Activated T-cell treated with anti-CD3 and anti-CD28 coated beads, Interleukin-2, amount 50 U/mL, for 1 hour (primary cell): ENCODE data around the gene TMEM182.

Source experiments
- DNase-seq: peaks from one replicate; pipeline ENCODE4 v3.0.0-alpha.2; 2020

Gene TMEM182

DNA sequence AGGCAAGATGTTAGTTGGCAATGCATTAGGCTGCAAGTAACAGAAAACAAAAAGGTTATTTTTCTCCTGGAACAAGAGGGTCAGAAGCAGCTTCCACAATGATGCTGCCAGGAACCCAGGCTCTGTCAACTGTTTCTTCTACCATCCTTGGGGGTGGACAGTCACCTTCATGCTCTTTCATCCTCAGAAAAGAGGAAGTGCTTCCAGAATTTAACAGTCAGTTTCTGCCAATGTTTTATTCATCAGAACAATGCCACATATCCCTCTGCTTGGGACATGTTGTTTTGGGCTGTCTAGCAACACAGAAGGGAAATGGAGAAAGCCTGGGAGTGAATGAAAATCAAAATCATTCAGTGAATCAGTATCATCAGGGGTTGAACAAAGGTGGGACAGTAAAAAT, 7.1 kb downstream of the TMEM182 start:
- DNase-seq: no peak

DNA sequence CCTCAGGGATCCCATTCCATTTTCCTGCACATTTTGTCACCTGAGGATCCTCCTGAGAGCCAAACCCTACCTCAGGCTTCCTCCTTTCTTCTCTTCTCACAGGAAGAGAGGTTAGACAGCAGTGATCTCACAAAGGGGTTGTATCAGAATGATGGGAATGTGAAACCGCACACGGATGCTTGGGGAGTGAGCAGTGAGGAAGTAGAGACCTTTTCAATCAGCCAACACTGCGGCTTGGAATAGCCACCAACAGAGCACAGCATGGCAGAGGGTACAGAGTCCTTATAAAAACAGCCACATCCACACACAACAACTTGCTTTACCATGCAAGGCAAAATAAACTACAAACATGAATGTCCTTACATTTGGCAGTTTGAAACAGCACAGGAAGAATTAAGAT, 8.7 kb downstream of the TMEM182 start:
- no peak for DNase-seq

DNA sequence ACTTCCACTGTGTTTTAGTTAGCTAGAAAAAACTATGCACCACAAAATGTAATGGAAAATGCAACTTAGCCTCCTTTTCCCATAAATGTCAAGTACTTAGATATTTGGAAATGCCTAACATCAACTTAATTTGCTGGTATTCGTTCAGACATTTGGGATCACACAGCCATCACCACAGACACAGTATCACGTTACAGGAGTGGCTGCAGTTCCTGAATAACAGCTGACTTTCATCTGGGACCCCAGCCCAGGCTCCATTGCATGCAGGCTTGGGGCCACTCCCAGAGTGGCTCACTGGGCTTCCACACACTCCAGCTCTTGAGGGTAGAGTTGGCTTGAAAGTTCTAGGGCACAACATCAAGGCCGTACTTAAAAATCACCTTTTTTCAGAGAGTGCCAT, 9.3 kb downstream of the TMEM182 start:
- DNase-seq: no peak

DNA sequence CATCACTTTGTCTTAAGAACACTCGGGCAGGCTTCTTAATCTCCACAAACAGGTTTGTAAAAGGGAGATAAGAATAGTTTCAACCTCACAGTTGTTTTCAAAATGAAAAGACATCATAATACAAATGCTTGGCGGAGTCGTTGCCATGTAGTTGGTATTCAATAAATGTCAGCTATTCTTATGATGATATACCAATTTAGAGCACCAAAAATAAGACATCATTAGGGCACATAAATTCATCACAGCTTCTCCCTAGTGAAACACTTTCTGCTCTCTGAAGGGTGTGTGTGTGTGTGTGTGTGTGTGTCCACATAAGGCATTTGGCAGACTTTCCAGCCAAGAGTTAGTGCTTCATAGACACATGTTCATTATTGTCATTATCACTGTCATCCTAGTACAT, 10.8 kb downstream of the TMEM182 start:
- no peak for DNase-seq

DNA sequence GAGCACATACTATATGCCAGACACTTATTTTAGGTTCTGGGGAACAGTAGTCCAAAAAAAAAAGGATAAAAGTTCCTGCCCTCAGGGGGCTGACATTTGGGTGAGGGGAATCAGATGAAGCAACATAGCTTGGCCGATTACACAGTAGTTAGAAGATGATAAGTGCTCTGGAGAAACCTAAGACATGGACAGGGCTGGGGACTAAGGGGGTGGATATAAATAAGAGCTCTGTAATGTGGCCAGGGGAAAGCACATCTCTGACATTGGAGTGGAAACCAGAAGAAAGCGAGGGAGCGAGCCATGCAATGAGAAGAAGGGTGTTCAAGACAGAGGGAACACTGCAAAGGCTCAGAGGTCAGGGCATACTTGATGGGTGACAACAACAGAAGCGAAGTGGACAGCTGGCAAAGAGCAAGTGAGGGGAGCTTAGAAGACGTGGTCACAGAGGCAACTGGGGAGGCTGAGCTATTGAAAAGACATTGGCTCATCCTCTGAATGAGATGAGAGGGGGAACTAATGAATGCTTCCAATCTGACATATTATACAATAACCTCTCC, 11.4 kb downstream of the TMEM182 start:
- no peak for DNase-seq

DNA sequence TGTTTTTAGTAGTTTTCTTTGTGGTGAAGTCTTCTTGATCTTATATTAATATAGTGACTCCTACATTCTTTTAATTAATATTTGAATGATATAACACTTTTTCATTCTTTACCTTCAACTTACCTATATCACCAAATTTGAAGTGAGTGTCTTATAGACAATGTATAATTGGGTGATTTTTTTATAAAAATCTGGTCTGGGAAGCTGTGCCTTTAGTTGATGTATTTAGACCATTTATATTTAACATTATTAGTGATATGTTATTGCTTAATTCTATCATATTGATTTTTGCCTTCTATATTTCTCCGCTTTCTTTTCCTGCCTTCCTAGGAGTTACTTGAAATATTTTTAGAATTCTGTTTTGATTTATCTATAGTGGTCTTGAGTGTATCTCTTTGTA, 16.4 kb downstream of the TMEM182 start:
- DNase-seq: no peak

DNA sequence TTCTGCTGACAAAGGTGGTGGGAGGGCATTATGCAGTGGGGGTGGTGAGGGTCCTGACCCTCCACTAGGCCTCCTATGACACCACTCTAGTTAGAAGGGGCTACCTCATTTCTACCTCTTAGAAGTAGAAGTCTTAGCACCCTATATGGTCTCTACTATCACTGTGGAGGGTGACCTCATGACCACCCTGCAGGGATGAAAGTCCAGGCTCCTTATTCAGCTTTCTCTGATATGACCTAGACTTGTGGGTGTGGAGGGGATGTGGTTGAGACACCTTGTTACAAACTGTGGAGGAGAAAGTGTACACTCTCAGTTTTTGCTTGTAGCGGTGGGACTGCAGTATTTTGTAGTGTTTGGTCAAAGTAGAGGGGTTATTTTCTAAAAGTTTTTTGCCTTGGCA, 18.6 kb downstream of the TMEM182 start:
- DNase-seq: no peak

DNA sequence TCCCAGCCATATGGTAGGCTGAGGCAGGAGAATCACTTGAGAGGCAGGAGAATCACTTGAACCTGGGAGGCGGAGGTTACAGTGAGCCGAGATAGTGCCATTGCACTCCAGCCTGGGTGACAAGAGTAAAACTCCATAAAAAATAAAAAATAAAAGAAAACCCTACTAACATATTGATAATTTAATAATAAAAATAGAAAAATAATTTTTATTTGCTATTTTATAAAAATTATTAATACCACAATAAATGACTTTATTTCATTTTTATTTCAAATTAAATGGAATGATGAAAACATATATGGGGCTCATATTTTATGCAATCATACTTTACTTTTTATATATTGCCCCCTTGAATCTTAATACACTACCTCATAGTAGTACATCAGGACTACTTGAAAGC, 20.4 kb downstream of the TMEM182 start:
- DNase-seq: no peak

DNA sequence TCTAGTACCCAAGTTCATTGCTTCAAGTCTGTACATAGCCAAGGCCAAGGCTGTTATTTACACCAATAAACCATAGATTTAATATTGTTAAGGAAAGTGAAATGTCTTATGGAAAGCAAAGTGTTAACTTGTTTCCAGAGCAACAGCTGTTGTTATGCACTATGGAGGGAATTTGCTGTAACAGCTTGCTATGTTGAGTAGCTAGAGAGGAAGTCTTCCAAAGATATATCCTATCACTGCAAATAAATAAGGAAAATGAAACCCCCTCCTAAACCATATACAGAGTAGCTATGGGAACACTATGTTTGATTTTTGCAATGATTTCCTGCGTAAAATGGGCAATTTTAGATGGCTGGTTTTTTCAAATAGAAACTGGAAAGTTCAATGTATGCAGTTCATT, 21.1 kb downstream of the TMEM182 start:
- DNase-seq: no peak

DNA sequence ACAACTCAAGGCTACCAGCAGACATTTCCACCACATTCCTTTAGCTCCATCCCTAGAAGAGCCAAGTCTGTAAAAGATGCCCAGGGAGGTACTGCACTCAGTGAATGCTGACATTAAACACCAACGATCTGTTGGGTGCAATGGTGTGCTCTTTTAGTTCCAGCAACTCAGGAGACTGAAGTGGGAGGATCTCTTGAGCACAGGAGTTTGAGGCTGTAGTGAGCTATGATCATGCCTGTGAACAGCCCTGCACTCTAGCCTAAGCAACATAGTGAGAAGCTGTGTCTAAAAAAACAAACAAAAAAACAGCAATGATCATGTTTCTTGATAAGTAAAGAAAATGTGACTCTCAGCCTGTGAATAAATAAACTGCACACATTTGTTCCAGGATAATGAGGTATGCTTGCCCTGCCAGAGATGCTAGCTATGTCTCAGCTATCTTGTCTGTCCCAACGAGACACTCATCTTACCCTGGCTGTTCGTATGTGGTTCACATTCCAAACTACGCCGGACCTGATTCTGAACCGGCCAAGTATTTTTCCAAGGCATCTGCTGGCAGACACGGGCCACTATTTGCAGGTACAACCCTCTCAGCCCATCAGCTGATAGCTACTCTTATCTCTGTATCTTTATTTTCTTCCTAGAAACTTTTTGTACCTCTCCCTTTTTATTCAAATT, 21.8 kb downstream of the TMEM182 start:
- DNase-seq: no peak

DNA sequence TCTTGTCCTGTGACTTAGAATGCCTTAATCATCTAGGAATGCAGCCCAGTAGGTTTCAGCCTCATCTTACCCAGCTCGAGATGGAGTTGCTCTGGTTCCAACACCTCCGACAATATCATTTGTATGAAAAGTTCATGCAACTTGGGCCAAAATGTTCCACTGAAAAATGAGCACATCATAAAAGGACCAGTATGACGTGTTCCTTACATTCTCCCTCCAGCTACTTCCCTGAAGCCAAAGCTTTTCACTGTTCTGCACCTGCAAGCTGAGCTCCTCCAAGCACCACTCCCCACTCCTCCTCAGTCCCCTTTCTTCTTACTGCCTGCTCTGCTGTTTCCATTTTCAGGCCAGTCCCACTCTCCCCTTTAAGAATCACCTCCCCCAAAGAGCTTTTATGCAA, 23.1 kb downstream of the TMEM182 start:
- DNase-seq: no peak

DNA sequence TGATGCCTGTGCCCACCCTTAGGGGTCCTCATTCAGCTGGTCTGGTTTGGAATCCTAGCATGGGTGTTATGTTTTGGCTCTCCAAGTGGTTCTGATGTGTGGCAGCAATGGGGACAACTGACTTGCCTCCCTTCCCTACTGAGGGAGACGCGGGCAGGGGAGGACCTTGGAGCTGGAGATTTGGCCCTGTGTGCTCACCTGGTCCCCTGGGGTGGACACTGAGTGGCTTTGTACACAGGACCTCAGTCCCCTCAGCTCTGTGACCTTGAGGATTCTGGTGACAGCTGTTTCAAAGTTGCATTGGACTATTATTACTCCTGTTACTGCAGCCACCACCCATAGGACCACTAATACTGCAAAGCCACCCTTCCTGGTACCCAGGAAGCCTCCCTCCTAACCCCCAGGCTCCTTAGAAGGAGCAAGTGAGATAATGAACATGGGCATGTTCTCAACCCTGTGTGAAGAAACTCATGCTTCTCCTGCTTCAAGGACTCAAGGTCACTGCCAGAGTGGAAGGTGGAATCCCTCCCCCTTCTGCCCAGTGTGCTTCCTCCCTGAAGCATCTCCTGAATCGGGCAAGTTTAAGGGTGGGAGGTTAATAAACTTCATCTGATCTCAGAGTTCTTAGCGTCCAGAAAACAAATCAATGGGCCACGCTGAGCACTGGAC, 26.5 kb downstream of the TMEM182 start:
- no peak for DNase-seq

DNA sequence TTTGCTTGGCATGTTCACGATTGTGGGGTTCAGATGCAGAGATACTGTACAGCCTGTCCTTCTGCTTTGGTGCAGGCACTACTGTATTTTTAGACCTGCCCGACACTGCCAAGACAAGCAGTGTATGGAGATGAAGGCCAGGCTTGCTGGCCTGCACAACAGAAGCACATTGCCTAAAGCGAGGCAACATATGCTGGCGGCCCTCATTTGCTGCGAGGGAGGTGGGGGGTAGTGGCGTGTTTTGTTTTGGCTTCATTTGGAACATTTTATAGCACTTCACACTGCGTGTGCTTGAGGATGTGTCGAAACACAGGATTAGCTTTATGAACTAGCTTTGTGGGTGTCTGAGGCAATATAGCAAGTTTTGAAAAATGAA, 27.0 kb downstream of the TMEM182 start:
- DNase-seq: no peak

DNA sequence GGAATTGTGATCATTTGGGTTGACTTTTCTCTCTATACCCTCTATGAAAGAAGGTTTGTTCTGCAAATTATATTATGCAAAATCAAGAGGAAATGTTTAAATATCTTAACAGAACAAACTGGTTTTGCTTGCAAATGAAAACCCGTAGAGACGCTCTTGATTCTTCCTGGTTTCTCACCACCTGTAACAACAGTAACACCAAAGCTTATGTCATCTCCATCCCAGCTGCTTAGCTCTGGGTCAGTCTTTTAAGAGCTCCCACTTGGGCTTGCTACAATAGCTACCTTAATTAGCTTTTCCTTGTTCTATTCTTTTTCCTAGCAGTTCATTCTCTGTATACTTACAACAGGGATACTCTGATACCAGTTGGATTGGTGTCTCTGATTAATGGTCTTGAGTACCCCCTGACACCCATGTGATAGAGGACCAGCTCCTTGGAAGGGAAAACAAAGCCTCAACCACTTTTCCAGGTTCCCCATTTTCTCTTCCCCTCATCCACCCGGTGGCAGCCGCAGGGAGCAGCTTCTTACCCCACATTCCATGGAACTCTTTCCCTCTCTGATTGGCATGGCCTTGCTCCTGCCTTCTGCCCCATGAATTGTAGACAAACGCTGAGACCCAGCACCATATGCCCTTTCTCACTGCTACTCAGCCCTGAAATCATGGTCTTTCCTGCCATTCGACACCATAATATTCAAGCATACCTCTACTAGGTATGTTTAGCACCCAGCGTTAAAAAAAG, 27.7 kb downstream of the TMEM182 start:
- DNase-seq: no peak

DNA sequence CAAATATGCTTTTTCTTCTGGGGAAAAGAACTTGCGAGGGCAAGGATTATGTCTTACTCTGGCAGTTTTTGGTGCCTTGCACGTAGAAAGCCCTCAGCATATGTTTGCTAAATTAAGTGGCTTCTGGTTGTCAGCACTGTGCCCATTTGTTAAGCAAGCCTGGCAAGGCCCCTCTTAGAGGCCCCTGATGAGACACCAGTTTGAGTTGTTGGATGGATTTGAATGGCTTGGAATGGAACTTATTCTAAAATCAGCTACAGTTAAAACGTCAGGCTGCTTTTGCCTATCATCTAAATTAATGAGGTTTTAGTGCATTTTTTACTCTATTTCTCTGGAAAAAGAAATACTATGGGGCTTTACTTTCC, 28.2 kb downstream of the TMEM182 start:
- DNase-seq: no peak

DNA sequence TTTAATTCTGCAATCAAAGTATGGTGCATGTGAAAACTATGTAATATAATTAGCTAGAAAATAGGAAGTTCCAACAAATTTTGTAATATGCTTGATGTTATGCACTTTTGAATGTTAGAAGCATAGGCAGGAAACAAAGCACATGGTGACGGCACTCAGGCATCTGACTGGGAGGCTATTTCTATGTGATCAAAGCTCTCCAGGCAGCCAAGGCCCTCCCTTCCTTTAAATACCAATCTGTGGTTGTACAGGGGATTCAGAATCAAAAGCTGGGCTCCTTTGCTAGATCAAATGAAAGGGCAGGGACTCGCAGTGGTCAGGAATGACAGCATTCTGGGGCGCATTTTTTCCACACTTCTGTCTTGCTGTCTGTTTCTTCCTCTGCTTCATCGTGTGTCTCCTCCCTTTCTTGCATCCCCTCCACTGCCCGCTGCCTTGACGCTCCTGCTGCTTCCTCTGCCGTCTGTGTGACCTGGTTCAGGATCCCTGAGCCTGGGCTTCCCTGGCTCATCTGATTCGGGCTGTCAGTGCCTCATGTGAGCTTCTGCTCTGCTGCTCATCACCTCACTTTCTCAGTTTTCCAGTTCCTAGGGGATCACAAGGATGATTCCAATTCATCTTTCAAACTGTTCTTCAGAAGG, 30.9 kb downstream of the TMEM182 start:
- no peak for DNase-seq

DNA sequence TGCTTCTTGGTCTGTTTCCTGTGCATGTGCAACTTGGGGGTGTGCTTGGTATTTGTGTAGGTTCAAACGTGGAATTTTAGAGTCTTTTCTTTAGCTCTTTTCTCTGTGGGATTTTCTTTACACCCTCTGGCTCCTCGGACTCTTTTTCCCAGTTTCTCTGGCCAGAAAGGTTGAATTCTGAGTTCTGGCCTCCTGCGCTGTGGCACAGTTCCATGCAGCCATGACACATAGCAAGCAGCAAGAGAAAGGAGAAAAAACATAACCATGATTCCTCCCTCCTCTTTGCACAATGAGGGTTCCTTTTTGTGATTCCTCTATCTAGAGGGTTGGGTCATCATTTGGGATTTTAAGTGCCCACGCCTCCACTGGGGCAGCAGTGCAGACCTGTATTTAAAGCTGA, 33.8 kb downstream of the TMEM182 start:
- DNase-seq: no peak

DNA sequence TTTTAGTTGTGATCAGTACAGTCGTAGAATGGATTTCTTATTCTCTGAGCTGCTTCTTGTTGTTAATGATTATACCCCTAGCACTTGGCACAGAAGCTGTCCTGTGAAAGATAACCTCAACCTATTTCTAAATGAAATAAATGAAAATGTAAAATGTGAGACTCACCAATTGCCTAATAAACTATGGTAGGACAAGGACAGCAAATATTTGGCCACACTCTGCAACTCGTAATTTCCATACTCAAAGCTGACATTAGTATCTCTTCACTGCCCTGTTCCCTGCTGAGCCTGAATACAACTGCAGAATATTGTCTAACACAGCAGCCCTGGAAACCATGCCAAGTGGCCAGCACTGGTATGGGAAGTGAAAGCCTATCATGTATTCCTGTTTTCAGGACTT, 34.5 kb downstream of the TMEM182 start:
- DNase-seq: no peak

DNA sequence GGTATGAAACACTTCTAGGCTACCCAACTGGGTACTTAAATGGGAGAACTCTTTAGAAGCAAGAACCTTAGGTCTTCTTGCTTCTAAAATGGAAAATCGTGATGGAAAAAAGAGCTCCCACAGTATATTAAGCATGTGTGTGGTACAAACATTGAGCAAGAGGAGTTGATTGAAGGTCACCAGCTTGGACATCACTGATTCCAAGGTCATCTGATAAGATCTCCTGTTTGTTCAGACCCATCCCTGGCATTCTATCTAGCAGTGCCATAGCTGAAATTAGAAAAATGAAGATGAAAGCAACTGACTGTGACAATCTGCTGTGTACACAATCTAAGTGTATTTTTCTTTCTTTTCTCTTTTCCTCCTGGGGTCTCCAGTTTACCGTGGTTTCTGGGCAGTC, 35.7 kb downstream of the TMEM182 start:
- no peak for DNase-seq

DNA sequence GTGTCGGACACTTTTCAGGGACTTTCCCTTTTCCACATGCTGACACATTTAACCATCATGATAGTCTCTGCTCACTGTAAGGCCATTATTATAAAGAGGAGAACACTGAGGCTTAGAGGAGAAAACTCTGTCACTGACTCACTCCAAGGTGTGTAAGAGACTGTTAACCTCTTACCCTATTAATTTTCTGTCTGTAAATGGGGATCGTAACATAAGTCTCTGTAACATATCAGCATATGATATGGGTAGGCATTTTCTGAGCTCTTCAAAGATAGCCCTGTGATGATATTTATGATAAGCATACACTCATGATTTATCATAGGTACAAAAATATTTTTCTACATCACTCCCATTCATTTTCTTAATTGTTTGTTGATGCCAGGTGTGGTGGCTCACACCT, 36.4 kb downstream of the TMEM182 start:
- no peak for DNase-seq

DNA sequence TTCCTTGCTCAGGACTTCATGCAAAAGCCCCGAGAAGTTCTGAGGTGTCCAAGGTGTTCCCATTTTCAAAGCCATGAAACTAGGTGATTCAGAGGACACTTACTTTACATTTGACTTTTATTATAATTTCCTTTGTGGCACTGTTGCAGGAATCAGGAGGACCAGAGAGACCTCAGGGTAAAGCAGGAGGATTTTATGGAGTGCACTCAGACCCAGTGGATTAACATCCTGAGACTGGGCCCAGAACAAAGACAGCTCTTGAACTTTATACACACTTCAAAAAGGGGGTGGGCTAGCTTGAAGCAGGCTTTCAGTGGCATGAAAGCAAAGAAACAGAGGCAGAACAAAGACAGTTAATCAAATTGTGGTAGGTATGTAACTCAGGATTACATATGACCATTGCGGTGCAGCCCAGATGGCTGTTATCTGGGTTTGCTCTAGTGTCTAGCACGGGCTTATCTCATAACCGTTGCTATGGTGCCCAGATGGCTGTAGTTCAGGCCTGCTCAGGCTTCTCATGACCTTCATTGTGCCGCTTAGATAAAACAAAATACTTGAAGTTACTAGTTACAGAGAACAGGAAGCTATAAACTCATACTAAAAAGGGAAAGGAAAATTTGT, 39.4 kb downstream of the TMEM182 start:
- no peak for DNase-seq

DNA sequence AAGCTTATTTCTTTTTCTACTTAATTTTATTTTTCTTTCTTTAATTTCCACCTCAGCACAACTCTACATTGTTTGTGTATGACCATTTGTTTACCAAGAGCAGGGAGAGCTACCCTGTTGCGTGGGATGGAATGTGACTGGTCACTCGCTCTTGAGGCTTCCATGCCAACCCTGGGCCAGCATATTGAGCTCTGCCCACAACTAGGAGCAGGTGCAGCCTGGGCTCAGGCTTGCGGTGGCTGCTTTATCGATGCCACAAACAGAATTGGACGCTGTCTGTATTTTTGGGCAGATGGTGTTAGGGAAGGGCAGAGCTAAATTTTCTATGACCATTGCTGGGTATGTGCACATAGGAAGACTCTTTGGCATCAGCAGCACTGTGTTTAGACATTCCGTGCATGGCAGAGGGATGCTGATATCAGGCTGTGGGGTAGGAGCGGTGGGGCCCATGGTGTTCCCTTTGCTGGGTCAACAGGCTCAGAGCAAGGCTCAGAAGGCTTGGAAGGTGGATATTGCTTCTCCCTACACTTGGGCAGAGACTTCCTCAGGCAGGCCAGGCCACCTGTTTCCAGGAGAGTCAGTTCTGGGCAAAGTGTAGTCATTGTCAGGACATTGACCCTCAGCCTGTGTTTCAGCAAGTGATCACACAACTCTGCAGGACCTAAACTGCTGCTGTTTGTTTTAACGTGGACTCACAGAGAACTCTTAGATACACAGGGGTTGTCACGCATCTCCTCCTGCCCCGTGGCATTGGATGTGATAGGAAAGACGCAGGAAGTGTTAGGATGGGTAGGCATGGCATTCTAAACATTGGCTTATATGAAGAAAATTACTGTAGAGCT, 40.2 kb downstream of the TMEM182 start:
- DNase-seq: no peak
